BJ (cell line): ENCODE data around the gene GCK. TPM values are rescaled to one million over a fixed set of nuclear protein-coding genes. Genes with fewer than 3 reads are reported as not detected.

Experiments
- CTCF ChIA-PET: fragments of 350-600 bp; formaldehyde crosslinking; extraction: SDS; loops from one replicate; lab custom pipeline; 2021; ENCODE audit warnings: antibody characterized with exemption, inconsistent platforms; lab: Yijun Ruan, JAX
- POLR2A ChIA-PET: fragments of 300-600 bp; sonication (Branson Sonifier 250); formaldehyde crosslinking; extraction: SDS; loops from one replicate; lab custom pipeline; 2021; ENCODE audit warnings: antibody characterized with exemption; lab: Charles Lee
- DNase-seq: peaks from one replicate; pipeline ENCODE4 v3.0.0-alpha.2; 2011; ENCODE audit warnings: low read depth
- H3K27me3 ChIP-seq: 2 replicates; pipeline ENCODE4 v1.6.0; 2011; ENCODE audit warnings: low read length; ENCODE audit not compliant: control insufficient read depth, insufficient read depth
- H3K36me3 ChIP-seq: 2 replicates; pipeline ENCODE4 v1.5.1; 2011; ENCODE audit warnings: low read length; ENCODE audit not compliant: control insufficient read depth, insufficient read depth
- H3K4me3 ChIP-seq: 2 replicates; pipeline ENCODE4 v1.5.1; 2011; ENCODE audit warnings: low read depth, mild to moderate bottlenecking, control low read depth, low read length
- CTCF ChIP-seq: IDR thresholded peaks from 2 replicates; pipeline ENCODE4 v1.5.1; 2011; ENCODE audit warnings: low read depth, mild to moderate bottlenecking, control low read depth, inconsistent platforms, low read length, moderate library complexity; ENCODE audit not compliant: insufficient read depth
- polyA plus RNA-seq: library from polyadenylated mRNA; depleted of rRNA; stranded (reverse); fragments of >200 nt; gene quantifications from 2 replicates; pipeline ENCODE4 v1.2.3, GENCODE V29; 2011

GCK gene
- polyA plus RNA-seq, 1 experiment, result 0.40 TPM

GRCh38 chr7:44109991-44110390 is 79.2 kb downstream of the GCK start:
- H3K4me3 ChIP-seq, result no peak overlapping the region
- H3K27me3 ChIP-seq, result no peaks in the 10 kb centered on the region
- no peak for DNase-seq
- peaks cover 63% of the 10 kb centered on the region for H3K36me3 ChIP-seq
- ChIA-PET CTCF (no interaction called here), POLR2A (no interaction called here)
- TF ChIP-seq CTCF, result no peak

- ChIA-PET POLR2A (no interaction called here), CTCF (interaction anchor here (1.3 kb wide), 1 partner anchor 22 kb away, joined by 5 read pairs; no protein-coding TSS in a partner anchor)
- Histone ChIP-seq H3K27me3 (no peaks in the 10 kb centered on the region), H3K36me3 (peaks cover 60% of the 10 kb centered on the region), H3K4me3 (no peak overlapping the region)
- DNase-seq, result no peak
- TF ChIP-seq CTCF, result peak; percentile 13; the same call in 1 of the 2 replicates
These were observed 80.2 kb downstream of the GCK start for GRCh38 chr7:44108768-44109750.

- Histone ChIP-seq H3K4me3 (no peak overlapping the region), H3K36me3 (peaks cover 56% of the 10 kb centered on the region), H3K27me3 (no peaks in the 10 kb centered on the region)
- DNase-seq, result no peak
- CTCF ChIA-PET, result interaction anchor here (1.3 kb wide), 1 partner anchor 23 kb away, joined by 5 read pairs; no protein-coding TSS in a partner anchor
- TF ChIP-seq CTCF, result no peak
- POLR2A ChIA-PET, result no interaction called here
These were observed 81.1 kb downstream of the GCK start for GRCh38 chr7:44107961-44108767.

- DNase-seq, result no peak
- peak overlapping the region; percentile 7 for H3K4me3 ChIP-seq
- POLR2A ChIA-PET, result no interaction called here
- peaks cover 48% of the 10 kb centered on the region for H3K36me3 ChIP-seq
- no peak for TF ChIP-seq CTCF
- CTCF ChIA-PET, result interaction anchor here (1.2 kb wide), 1 partner anchor 8 kb away, joined by 4 read pairs; no protein-coding TSS in a partner anchor
- H3K27me3 ChIP-seq, result no peaks in the 10 kb centered on the region
These were observed 81.9 kb downstream of the GCK start for GRCh38 chr7:44107116-44107960.
